HL-60 (cell line): Measurements from ENCODE around the gene CDC25B.

Source experiments
- POLR2AphosphoS5 ChIP-seq: IDR thresholded peaks from 2 replicates; pipeline ENCODE4 v1.6.1; 2012; ENCODE audit warnings: low read depth
- TF ChIP-seq, protein P1 (sequence below): IDR thresholded peaks from one replicate; pipeline ENCODE4 v1.5.1; 2011; ENCODE audit warnings: low read length, control low read depth, inconsistent platforms; ENCODE audit not compliant: insufficient read depth
- TF ChIP-seq, protein P2 (sequence below): IDR thresholded peaks from 2 replicates; pipeline ENCODE4 v1.6.1; 2012; ENCODE audit warnings: low read depth; ENCODE audit not compliant: insufficient replicate concordance

DNA sequence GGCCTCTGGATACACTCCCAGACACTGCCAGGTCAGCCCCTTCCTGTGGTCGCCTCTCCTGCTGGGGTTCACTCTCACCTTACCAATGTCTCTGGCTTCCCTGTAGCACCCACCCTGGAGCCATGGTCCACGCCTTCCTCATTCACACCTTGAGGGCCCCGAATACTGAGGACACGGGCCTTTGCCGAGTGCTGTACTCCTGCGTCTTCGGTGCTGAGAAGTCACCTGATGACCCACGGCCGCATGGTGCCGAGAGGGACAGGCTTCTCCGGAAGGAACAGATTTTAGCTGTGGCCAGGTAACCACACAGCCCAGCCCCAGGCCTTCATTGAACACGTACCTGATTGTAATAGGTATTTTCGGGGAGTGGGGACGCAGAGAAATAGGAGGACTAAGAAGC is 25.9 kb downstream of the CDC25B start:
- TF ChIP-seq, protein P1, sequence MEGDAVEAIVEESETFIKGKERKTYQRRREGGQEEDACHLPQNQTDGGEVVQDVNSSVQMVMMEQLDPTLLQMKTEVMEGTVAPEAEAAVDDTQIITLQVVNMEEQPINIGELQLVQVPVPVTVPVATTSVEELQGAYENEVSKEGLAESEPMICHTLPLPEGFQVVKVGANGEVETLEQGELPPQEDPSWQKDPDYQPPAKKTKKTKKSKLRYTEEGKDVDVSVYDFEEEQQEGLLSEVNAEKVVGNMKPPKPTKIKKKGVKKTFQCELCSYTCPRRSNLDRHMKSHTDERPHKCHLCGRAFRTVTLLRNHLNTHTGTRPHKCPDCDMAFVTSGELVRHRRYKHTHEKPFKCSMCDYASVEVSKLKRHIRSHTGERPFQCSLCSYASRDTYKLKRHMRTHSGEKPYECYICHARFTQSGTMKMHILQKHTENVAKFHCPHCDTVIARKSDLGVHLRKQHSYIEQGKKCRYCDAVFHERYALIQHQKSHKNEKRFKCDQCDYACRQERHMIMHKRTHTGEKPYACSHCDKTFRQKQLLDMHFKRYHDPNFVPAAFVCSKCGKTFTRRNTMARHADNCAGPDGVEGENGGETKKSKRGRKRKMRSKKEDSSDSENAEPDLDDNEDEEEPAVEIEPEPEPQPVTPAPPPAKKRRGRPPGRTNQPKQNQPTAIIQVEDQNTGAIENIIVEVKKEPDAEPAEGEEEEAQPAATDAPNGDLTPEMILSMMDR: no peak
- TF ChIP-seq, protein P2, sequence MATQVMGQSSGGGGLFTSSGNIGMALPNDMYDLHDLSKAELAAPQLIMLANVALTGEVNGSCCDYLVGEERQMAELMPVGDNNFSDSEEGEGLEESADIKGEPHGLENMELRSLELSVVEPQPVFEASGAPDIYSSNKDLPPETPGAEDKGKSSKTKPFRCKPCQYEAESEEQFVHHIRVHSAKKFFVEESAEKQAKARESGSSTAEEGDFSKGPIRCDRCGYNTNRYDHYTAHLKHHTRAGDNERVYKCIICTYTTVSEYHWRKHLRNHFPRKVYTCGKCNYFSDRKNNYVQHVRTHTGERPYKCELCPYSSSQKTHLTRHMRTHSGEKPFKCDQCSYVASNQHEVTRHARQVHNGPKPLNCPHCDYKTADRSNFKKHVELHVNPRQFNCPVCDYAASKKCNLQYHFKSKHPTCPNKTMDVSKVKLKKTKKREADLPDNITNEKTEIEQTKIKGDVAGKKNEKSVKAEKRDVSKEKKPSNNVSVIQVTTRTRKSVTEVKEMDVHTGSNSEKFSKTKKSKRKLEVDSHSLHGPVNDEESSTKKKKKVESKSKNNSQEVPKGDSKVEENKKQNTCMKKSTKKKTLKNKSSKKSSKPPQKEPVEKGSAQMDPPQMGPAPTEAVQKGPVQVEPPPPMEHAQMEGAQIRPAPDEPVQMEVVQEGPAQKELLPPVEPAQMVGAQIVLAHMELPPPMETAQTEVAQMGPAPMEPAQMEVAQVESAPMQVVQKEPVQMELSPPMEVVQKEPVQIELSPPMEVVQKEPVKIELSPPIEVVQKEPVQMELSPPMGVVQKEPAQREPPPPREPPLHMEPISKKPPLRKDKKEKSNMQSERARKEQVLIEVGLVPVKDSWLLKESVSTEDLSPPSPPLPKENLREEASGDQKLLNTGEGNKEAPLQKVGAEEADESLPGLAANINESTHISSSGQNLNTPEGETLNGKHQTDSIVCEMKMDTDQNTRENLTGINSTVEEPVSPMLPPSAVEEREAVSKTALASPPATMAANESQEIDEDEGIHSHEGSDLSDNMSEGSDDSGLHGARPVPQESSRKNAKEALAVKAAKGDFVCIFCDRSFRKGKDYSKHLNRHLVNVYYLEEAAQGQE: no peak
- no peak for TF ChIP-seq POLR2AphosphoS5
